AG09319 (cell line): ENCODE results near the gene FAM171A2.

Experiments
- DNase-seq: peaks from one replicate; pipeline ENCODE4 v3.0.0-alpha.2; 2010; ENCODE audit warnings: low read depth; ENCODE audit errors: extremely low read depth
- TF ChIP-seq, protein P1 (sequence below): IDR thresholded peaks from 2 replicates; pipeline ENCODE4 v1.5.1; 2011; ENCODE audit warnings: low read depth, mild to moderate bottlenecking, inconsistent platforms, low read length, moderate library complexity

FAM171A2 gene

DNA sequence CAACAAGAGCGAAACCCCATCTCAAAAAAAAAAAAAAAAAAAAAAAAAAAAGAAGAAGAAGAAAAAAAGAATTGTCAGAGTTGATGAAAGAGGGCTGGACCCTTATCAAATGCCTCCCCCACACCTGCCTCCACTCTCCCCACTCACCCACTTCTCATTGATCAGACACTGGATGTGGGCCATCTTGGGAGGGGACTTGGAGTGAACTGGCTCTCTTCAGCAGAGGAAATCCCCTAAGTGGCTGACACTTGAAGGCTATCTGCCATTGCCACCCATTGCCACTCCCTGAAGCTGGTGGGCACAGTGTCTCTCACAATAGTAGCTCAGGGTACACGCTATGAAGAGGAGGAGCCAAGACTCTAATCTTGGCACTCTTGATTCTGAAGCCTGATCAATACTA, 24.2 kb upstream of the FAM171A2 start:
- TF ChIP-seq, protein P1, sequence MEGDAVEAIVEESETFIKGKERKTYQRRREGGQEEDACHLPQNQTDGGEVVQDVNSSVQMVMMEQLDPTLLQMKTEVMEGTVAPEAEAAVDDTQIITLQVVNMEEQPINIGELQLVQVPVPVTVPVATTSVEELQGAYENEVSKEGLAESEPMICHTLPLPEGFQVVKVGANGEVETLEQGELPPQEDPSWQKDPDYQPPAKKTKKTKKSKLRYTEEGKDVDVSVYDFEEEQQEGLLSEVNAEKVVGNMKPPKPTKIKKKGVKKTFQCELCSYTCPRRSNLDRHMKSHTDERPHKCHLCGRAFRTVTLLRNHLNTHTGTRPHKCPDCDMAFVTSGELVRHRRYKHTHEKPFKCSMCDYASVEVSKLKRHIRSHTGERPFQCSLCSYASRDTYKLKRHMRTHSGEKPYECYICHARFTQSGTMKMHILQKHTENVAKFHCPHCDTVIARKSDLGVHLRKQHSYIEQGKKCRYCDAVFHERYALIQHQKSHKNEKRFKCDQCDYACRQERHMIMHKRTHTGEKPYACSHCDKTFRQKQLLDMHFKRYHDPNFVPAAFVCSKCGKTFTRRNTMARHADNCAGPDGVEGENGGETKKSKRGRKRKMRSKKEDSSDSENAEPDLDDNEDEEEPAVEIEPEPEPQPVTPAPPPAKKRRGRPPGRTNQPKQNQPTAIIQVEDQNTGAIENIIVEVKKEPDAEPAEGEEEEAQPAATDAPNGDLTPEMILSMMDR = no peak
- DNase-seq = no peak

DNA sequence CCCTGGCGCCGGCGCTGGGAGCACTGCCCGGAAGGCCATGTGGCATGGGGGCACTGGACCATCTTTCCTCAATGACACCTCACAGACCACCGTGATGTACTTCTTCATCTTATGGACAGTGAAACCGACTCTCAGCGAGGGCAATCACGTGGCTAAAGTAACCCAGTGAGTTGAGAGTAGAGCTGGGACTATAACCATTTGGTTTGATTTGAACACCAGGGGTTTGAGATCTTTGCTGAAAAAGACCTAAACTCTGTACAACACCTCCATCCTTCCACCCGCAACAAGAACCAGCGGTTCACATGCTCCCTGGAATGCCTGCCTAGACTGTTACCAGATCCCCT, 22.5 kb upstream of the FAM171A2 start:
- TF ChIP-seq, protein P1 = no peak
- no peak for DNase-seq

DNA sequence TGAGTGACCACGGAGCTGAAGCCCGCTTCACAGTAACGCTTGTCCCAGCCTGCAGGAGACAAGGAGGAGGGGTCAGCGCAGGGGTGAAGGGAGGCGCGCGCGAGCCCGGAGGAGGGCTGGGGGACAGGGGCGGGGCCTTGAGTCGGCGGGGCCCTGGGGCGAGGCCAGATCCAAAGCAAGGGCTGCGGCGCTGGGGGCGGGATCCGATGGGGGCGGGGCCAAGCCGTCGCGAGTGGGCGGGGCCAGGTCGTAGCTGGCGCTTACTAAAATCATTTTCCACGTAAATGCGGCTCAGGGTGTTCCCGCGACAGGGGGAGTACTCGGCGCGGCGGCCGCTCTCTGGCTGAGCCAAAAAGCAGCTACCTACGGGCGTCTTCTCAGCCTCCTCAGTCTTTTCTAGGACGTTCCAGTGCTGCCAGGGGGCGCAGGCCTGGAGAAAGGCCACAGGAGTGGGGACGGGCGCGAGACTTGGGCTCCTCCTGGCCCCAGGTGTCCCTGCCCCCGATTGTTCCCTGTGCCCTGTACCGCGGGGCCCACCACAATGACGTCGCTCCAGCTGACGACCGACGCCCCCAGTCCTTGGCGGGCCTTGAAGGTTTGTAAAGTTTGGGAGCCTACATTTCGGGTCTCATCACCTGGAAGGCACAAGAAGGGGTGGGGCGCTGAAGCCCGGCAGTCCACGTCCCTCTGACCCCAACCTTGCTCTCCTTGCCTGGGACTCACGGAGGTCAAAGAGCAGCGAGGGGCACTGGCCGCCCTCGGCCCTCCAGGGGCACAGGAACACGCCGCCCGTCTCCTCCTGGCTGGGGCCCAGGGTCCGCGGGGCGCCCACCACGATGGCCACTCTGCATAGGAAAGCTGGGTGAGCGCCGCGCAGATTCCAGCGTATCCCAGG, 21.9 kb upstream of the FAM171A2 start:
- DNase-seq = peak; percentile 25
- TF ChIP-seq, protein P1 = peak; percentile 23

GRCh38 chr17:44384823-44385286, 21.2 kb upstream of the FAM171A2 start:
- DNase-seq = no peak
- TF ChIP-seq, protein P1 = no peak

DNA sequence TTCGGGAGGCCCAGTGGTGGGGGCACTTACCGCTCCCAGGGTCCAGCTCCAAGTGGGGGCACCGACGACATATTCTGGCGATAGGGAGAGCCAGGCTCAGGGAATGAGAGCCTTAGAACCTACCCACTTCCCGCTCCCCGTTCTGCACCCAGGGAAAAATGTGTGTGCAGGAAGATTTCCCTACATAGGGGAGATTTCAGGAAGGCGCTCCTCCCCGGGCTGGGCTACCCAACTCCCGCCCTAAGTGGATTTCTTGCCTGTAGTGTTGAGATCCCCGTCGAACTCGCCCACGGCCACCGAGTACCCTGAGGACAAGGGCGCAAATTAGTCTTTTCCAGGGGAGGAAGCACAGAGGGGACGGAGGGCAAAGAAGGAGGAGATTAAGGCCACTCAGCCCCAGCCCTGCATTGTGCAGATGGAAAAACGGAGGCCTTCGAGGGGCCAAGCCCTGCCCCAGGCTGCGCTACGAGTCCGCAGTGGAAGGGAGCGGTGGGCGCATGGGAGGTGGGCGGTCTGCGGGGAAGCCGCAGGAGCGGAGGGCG, 20.7 kb upstream of the FAM171A2 start:
- TF ChIP-seq, protein P1 = no peak
- no peak for DNase-seq

- TF ChIP-seq, protein P1 = no peak
- DNase-seq = no peak
Observed at GRCh38 chr17:44383861-44384260, 20.2 kb upstream of the FAM171A2 start.

DNA sequence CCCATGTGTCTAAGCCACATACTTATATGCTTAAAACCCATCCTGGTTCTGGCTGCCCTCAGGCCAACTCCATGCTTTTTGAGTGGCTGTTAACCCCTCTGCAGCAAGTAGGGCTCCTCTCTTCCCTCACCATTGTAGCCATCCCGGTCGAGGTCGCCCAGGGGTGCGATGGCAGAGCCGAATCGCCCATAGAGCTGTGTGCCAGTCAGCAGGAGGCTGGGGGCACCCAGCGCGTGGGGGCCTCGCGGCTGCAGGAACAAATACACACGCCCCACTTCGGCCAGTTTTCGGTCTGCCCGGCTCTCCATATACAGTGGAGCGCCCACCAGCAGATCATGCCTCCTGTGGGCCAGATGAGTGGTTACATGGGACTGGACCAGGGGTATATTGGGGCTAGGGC, 19.7 kb upstream of the FAM171A2 start:
- TF ChIP-seq, protein P1 = no peak
- no peak for DNase-seq
